GM19468 (cell line): ENCODE measurements around the gene CARF.
A peak's percentile ranks its signal among the peaks of the same experiment; 100 is the strongest.
"Not testable (repeated sequence)": the region's sequence is repeated elsewhere in the genome, so short reads cannot be mapped to it uniquely, and the experiment has no call there.

Source experiments
- ATAC-seq: cut with Tn5 transposase; IDR thresholded peaks from one replicate; pipeline ENCODE4 v1.9.1; 2021; ENCODE audit warnings: mild to moderate bottlenecking, moderate library complexity, moderate number of reproducible peaks; ENCODE audit not compliant: unreplicated experiment; ENCODE audit errors: extremely low read depth

Gene CARF, protein sequence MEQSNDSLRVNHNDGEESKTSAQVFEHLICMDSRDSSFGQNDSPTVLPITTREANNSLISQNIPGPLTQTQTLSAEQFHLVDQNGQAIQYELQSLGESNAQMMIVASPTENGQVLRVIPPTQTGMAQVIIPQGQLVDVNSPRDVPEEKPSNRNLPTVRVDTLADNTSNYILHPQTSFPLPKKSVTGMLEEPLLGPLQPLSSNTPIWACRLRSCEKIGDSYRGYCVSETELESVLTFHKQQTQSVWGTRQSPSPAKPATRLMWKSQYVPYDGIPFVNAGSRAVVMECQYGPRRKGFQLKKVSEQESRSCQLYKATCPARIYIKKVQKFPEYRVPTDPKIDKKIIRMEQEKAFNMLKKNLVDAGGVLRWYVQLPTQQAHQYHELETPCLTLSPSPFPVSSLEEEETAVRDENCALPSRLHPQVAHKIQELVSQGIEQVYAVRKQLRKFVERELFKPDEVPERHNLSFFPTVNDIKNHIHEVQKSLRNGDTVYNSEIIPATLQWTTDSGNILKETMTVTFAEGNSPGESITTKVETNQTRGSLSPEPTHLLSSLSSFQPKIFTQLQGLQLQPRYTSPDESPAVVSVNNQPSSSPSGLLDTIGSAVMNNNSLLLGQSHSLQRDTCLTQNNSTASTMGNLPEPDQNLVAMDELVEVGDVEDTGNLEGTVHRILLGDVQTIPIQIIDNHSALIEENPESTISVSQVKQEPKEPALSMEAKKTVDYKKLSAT

GRCh38 chr2:202911512-202912341, at the start of gene CARF, which contains the start of gene WDR12:
Gene CARF, plus strand, starts transcription at chr2:202912275. Its CDS starts 29,628 bp downstream, at chr2:202941903.
Gene WDR12, minus strand, starts transcription at chr2:202911673. Its CDS starts 197 bp downstream, at chr2:202911476.
- peak; percentile 48 for ATAC-seq

DNA sequence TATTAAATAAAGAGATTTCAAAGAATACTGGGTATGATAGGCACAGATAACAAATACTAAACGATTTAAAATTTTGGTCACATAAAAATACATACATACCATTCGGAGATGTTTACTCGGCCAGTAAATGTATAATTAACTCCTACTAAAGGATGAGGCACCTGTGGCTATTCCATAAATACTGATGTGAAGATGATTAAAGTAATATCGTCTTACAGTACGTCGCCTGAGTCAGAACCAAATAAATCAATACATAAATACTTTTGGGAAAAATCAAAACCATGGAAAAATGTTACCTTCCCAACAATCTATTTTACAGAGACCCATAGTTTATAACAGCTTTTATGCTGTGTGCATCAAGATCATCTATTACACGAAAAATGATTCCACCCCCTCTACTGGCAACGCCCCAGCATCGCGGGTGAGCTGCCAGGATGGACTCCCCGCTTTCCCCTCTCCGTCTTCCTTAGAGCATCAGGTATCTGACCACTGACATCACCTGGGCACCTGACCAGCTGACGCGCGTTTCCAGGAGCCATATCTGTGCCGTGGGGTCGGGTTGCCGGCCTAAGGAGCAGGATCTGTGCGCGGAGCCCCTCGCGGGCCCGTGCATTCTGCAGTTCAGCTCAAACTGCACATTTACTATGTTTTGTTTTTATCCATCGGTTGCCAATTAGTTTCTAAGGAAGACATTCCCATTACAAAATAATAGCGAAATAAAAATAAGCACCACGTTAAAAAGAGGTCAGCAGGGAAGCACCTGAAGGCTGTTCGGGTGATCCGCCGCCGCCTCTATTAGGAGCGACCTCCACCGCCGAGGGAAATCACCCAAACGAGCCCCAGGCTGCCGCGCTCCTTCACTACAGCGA, 41.4 kb upstream of the CARF start:
- peak; percentile 24 for ATAC-seq

GRCh38 chr2:202871300-202872141, 40.6 kb upstream of the CARF start, which contains the start of gene ICA1L:
Gene ICA1L, minus strand, starts transcription at chr2:202871766. Its CDS starts 42,757 bp downstream, at chr2:202829009.
- ATAC-seq, result no peak

DNA sequence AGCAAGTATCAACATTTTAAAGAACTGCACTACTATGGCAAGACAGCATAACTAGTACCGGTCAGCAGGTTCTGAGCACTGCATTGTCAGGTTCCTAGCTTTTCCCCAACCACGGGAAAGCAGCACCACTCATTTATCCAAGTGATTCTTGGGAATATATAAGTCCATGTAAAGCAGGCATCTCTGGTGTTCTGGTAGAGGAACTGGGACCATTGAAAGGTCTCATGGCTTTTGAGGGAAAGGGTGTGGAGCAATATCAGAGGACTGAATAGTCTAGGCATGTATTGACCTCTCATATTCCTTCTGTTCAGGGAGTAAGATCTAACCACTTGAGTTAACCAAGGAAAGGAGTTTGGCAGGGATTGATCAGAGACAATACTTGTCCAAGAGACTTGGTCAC, 34.4 kb upstream of the CARF start:
- no peak for ATAC-seq

GRCh38 chr2:202881570-202881969, 30.5 kb upstream of the CARF start:
- no peak for ATAC-seq

- no peak for ATAC-seq
Measured at GRCh38 chr2:202883987-202884675, 27.9 kb upstream of the CARF start.

- no peak for ATAC-seq
Measured at GRCh38 chr2:202885190-202885589, 26.9 kb upstream of the CARF start.

GRCh38 chr2:202905507-202905906, 6.6 kb upstream of the CARF start:
- not testable (repeated sequence) for ATAC-seq

GRCh38 chr2:202908186-202908585, 3.9 kb upstream of the CARF start:
- no peak for ATAC-seq

DNA sequence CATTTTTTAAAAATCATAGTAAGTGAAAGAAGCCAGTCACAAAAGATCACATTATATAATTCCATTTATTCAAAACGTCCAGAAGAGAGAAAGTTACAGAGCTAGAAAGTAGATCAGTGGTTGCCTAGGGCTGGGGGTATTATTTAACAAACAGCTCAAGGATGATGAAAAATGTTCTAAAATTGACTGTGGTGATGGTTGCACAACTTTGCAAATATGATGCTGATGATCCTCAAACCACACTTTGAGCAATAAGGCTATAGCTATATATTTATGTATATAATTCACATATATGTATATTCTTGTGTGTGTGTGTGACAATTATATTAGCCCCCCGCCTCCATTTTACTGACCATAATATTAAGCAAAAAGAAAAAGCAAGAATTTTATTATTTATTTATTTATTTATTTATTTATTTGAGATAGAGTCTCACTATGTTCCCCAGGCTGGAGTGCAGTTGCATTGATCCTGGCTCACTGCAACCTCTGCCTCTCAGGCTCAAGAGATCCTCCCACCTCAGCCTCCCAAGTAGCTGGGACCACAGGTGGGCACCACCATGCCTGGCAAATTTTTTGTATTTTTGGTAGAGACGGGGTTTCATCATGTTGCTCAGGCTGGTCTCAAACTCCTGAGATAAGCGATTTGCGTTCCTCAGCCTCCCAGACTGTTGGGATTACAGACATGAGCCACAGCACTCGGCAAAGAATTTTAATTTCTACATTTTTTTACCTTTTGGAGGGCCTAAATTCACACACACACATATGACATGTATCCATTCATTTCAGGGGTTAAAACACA, 2.5 kb upstream of the CARF start:
- no peak for ATAC-seq

- ATAC-seq, result not testable (repeated sequence)
Measured at GRCh38 chr2:202910250-202910649, 1.8 kb upstream of the CARF start.

DNA sequence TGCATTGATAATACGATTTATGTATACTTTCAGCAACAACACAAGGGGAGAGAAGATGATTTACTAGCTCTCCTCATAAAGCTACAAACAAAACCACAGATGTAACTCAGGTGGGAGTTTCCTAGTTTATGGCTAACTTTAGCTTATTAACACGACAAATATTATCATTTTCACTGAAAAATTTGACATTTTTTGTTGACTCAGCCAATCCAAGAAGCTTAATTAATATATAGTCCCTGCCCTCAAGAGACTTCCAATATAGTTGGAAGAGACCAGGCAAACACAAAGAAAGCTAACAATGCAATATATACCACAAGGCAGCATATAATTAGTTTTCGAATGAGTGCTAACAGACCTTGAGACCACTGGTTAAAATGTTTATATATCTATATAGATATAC, 1.4 kb upstream of the CARF start:
- ATAC-seq, result no peak

- ATAC-seq, result no peak
Measured at GRCh38 chr2:202911203-202911511, 918 bp upstream of the CARF start.

DNA sequence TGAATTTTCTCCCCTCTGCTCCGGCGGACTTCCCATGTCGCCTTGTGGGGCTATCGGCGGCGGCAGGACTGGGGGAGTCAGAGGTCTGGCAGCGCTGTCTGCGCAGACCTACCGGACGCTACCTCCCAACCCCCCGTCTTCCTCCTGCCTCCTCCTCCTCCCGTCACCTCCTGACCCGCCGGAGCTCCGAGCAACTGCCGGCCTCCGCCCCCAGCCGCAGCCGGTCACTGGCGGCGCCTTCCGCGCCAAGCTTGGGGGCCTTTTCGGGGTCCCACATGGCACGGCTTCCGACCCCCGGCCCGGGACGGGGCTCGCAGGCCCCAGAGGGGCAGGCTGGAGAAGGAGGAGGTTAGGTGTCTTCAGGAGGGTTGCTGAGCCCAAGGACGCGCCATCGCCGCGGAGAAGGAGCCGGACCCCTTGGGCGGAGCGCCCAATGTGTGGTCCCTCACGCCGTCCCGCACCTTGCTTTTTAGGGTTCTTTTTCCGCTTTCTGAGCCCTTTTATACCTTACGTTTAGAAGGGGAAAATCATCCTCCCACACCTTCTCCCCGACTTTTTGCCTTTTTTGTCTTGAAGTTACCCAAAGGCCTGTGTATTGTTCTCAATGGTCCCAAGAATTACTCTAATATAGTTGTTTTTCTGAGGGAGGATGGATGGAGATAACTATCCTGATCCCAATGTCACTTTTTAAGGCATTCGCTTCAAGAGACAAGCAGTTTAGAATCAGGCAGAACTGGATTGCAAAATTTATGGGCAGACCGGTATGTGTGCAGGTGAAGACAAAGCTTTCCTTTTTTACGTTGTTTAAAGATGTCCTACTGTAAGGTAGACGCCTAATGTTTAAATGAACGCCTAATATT, 497 bp downstream of the CARF start:
- ATAC-seq, result peak; percentile 16

- no peak for ATAC-seq
Measured at GRCh38 chr2:202918860-202919259, 6.8 kb downstream of the CARF start.

- ATAC-seq, result no peak
Measured at GRCh38 chr2:202932425-202933138, 20.5 kb downstream of the CARF start.
